Erythroblast (primary cell): Measurements from ENCODE around the gene CLPSL2.

Experiments
- DNase-seq, 2 experiments: peaks; one replicate each; lab custom pipeline; 2025; lab: John Stamatoyannopoulos, UW
- GATA1 ChIP-seq: IDR thresholded peaks from 2 replicates; pipeline ENCODE4 v1.6.1; 2011; ENCODE audit warnings: low read depth, mild to moderate bottlenecking, control low read depth, low read length, moderate library complexity
- POLR2A ChIP-seq: IDR thresholded peaks from 2 replicates; pipeline ENCODE4 v1.6.1; 2011; ENCODE audit warnings: mild to moderate bottlenecking, low read length

The CLPSL2 gene

GRCh38 chr6:35736253-35736894, 40.0 kb upstream of the CLPSL2 start:
- DNase-seq: peak; percentile 69 to 87
- no peak for TF ChIP-seq GATA1
- no peak for TF ChIP-seq POLR2A

- TF ChIP-seq GATA1 (no peak), POLR2A (no peak)
- DNase-seq: no peak
Observed at GRCh38 chr6:35736982-35737412, 39.4 kb upstream of the CLPSL2 start, which contains the start of gene ARMC12. TSS of gene ARMC12 (plus strand) at chr6:35737032. CDS start at chr6:35737109, 77 bp downstream.

- TF ChIP-seq POLR2A (no peak), GATA1 (no peak)
- DNase-seq: peak; percentile 79 to 84
Observed at GRCh38 chr6:35737413-35738211, 38.8 kb upstream of the CLPSL2 start.

- no peak for DNase-seq
- TF ChIP-seq GATA1 (no peak), POLR2A (no peak)
Observed at GRCh38 chr6:35739645-35740524, 36.5 kb upstream of the CLPSL2 start.

DNA sequence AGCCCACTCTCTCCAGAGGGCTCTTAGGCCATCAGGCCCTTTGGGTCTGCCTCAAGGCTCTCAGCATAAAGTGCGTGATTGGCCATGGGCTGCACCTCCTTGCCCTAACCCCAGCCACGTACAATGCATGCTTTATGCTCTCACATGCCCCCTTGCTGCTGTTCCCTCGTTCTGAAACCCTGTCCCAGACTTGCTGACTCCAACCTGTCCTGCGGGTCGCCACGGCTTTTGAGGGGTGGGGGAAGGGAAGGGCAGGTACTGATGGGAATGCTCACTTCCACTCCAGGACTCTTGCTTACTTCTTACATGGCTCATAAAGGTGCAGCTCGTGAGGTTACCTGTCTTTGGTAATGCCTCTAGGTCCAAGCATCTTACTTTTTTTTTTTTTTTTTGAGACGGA, 33.6 kb upstream of the CLPSL2 start:
- DNase-seq: no peak
- TF ChIP-seq POLR2A (no peak), GATA1 (no peak)

DNA sequence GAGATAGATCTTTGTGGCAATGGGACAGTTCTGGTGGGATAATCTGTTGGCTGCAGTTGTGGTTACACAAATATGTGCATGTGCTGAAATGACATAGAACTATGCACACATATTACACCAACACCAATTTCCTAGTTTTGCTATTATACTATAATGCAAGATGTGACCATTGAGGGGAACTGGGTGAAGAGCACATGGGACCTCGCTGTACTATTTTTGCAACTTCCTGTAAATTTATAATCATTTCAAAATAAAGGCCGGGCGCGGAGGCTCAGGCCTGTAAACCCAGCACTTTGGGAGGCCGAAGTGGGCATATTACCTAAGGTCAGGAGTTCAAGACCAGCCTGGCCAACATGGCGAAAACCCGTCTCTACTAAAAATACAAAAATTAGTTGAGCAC, 30.9 kb upstream of the CLPSL2 start:
- TF ChIP-seq GATA1 (no peak), POLR2A (no peak)
- DNase-seq: no peak

GRCh38 chr6:35746516-35746915, 29.9 kb upstream of the CLPSL2 start:
- no peak for DNase-seq
- TF ChIP-seq GATA1: no peak
- no peak for TF ChIP-seq POLR2A

GRCh38 chr6:35747877-35748276, 28.5 kb upstream of the CLPSL2 start:
- DNase-seq: no peak
- no peak for TF ChIP-seq POLR2A
- no peak for TF ChIP-seq GATA1

DNA sequence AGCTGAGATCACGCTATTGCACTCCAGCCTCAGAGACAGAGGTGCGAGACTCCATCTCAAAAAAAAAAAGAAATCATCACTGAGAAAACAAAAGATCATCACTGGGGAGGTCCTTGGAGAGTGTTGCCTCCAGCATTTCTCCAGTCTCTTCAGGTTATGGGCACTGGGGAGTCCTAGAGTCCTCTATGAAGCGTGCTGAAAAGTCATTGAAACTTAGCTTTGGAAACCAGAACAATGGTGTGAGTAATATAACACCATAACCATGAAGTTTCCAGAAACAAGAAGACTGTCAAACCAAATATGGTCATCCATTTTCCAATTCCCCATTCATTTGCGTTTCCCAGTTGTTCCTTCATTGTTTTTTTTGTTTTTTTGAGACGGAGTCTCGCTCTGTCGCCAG, 25.8 kb upstream of the CLPSL2 start:
- DNase-seq: no peak
- no peak for TF ChIP-seq POLR2A
- no peak for TF ChIP-seq GATA1

DNA sequence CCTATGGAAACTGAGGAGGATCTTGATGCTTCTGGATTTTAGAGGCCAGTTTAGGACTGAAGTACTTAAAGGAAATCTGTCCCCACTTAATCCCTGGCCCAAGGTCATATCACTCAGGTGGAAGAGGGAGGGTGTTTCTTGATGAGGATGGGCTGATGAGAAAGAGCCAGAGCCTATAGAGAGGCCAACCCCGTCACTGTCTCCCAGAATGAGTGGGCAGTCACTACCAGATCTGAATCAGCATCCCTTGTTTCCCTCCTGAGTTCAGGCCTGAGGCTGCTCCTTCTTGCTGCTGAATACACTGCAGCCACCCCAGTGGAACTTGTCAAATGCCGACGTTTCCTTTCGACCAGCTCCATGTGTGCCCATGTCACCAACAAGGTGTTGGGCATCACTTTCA, 24.8 kb upstream of the CLPSL2 start:
- DNase-seq: no peak

GRCh38 chr6:35752330-35752729, 24.1 kb upstream of the CLPSL2 start:
- no peak for DNase-seq
- TF ChIP-seq POLR2A (no peak), GATA1 (no peak)

More for the DNA sequence above, 24.8 kb upstream of the CLPSL2 start:
- TF ChIP-seq GATA1 (no peak), POLR2A (no peak)

GRCh38 chr6:35754452-35755277, 21.7 kb upstream of the CLPSL2 start:
- DNase-seq: no peak
- TF ChIP-seq POLR2A (no peak), GATA1 (no peak)
